Spleen (tissue), 11 donors: Measurements from ENCODE around the gene DNHD1. TPM values are rescaled to one million over a fixed set of nuclear protein-coding genes. Genes with fewer than 3 reads are reported as not detected.

Experiments
- DNase-seq: peaks from one replicate; pipeline ENCODE4 v3.0.0-alpha.2; 2020
- H3K27ac ChIP-seq, 8 donors: fragments of 200-600 bp; sonication (generic) in 7 of 8; 1 replicate in 4 of 8; 2 replicates in 4 of 8; pipeline versions ENCODE4 v1.5.0 to v1.8.0; 2016 to 2021; ENCODE audit warnings: inconsistent platforms in 4 of 8, mild to moderate bottlenecking in 4 of 8, moderate library complexity in 1 of 8
- H3K27me3 ChIP-seq, 7 donors: fragments of 200-600 bp; sonication (generic) in 6 of 7; replicated peaks in 1 of 7; 1 replicate in 4 of 7; 2 replicates in 3 of 7; pipeline versions ENCODE4 v1.5.0 to v1.8.0; 2016 to 2021; ENCODE audit warnings: inconsistent platforms in 3 of 7, mild to moderate bottlenecking in 1 of 7
- H3K36me3 ChIP-seq, 6 donors: fragments of 200-600 bp; sonication (generic) in 5 of 6; 1 replicate in 4 of 6; 2 replicates in 2 of 6; pipeline versions ENCODE4 v1.5.0 to v1.8.0; 2016 to 2021; ENCODE audit warnings: inconsistent platforms in 2 of 6
- H3K4me1 ChIP-seq, 6 donors: fragments of 200-600 bp; sonication (generic) in 5 of 6; 1 replicate in 3 of 6; 2 replicates in 3 of 6; pipeline versions ENCODE4 v1.5.0 to v1.8.0; 2016 to 2021; ENCODE audit warnings: inconsistent platforms in 3 of 6
- H3K4me3 ChIP-seq, 8 donors: fragments of 200-600 bp; sonication (generic) in 7 of 8; 1 replicate in 4 of 8; 2 replicates in 4 of 8; pipeline versions ENCODE4 v1.5.0 to v1.8.0; 2016 to 2021; ENCODE audit warnings: inconsistent platforms in 4 of 8, mild to moderate bottlenecking in 4 of 8, moderate library complexity in 2 of 8
- H3K9me3 ChIP-seq, 8 donors: fragments of 200-600 bp; sonication (generic) in 7 of 8; 1 replicate in 4 of 8; 2 replicates in 4 of 8; pipeline versions ENCODE4 v1.5.0 to v1.8.0; 2016 to 2021; ENCODE audit warnings: inconsistent platforms in 4 of 8
- CTCF ChIP-seq, 11 experiments: fragments of 200-600 bp in 7 of 11; fragments of 450-650 bp in 4 of 11; sonication (generic) in 4 of 11; IDR thresholded peaks in 8 of 11; conservative IDR thresholded peaks in 3 of 11; 1 replicate in 7 of 11; 2 replicates in 4 of 11; pipeline versions ENCODE4 v1.4.0 to v1.8.0; 2016 to 2021; ENCODE audit warnings: antibody characterized with exemption in 11 of 11, inconsistent platforms in 4 of 11, mild to moderate bottlenecking in 1 of 11
- POLR2A ChIP-seq, 3 donors: fragments of 450-650 bp; IDR thresholded peaks; one replicate each; pipeline ENCODE4 v1.5.1; 2017; ENCODE audit warnings: antibody characterized with exemption in 3 of 3, mild to moderate bottlenecking in 1 of 3
- POLR2AphosphoS5 ChIP-seq, 3 donors: sonication (generic); formaldehyde crosslinking; IDR thresholded peaks; one replicate each; pipeline ENCODE4 v1.5.1; 2017; ENCODE audit warnings: antibody characterized with exemption in 3 of 3
- WGBS, 5 donors: extraction: QIAGEN DNeasy Blood & Tissue Kit in 3 of 5; methylation state at CpG; one replicate each; pipeline versions ENCODE4 v1.1.5 to v1.1.7; 2013 to 2018; 5-methylcytosine and 5-hydroxymethylcytosine counted together
- intact Hi-C: fragments of 100-400 bp; cut with DNase I; formaldehyde crosslinking; loops from one replicate; pipeline ENCODE4 v1.15.0; 2023; ENCODE audit warnings: low total_unique reads
- polyA plus RNA-seq, 3 donors: library from polyadenylated mRNA; stranded (reverse); fragments of 200-250 nt; gene quantifications; one replicate each; pipeline ENCODE4 v1.2.1, GENCODE V29; 2013
- total RNA-seq, 7 donors: library from RNA; depleted of rRNA in 3 of 7; stranded (reverse); fragments of >200 nt in 3 of 7; fragmentation: NEBNext Ultra II Directional in 4 of 7; extraction: Animal tissue kit (Norgen Biotek cat#: 25700) in 4 of 7; gene quantifications; one replicate each; pipeline versions ENCODE4 v1.1.0 to v1.2.1, GENCODE V29; 2016 to 2021
- donor health status: healthy with polysubstance abuse.
- donor health status: DM: no; HTN: no; CAD: no; lungs with moderate emphysema.
- donor health status: DM: no; HTN: no; CAD: no.
- donor health status: Bipolar disorder and iron deficiency.
- donor health status: healthy.
- donor health status: DM: no; HTN: no; CAD: no.
- donor health status: DM: yes; HTN: yes; CAD: no.

DNHD1 gene
- total and polyA plus RNA-seq, 10 donors, result 6.0 to 40.7 (median 25.8) TPM

- intact Hi-C loops, result no loop called here
- H3K36me3 ChIP-seq, result peaks cover 0 to 98% (median 37%) of the 10 kb centered on the region in 6 donors
- 93 to 100% (median 97%) methylated on average over 3 of the region's 3 CpGs for WGBS, 5 donors
- H3K27me3 ChIP-seq, result no peaks in the 10 kb centered on the region
- H3K4me1 ChIP-seq, result peaks cover 0 to 40% (median 13%) of the 10 kb centered on the region in 6 donors
- no peak overlapping the region for H3K4me3 ChIP-seq
- no peak overlapping the region for H3K27ac ChIP-seq
- DNase-seq, result no peak
- H3K9me3 ChIP-seq, result no peaks in the 10 kb centered on the region
- TF ChIP-seq POLR2AphosphoS5 (IDR thresholded peaks at IDR 0.05) (no peak), CTCF (IDR thresholded peaks at IDR 0.05 in 8 of 11, conservative IDR thresholded peaks at IDR 0.05 in 3 of 11) (no peak), POLR2A (IDR thresholded peaks at IDR 0.05) (no peak)
Observed at GRCh38 chr11:6488821-6489220, 8.3 kb upstream of the DNHD1 start.

GRCh38 chr11:6489306-6489705 lies 7.8 kb upstream of the DNHD1 start:
- peaks cover 0 to 35% (median 12%) of the 10 kb centered on the region in 6 donors for H3K4me1 ChIP-seq
- TF ChIP-seq POLR2AphosphoS5 (IDR thresholded peaks at IDR 0.05), result no peak
- no peak for TF ChIP-seq POLR2A (IDR thresholded peaks at IDR 0.05)
- TF ChIP-seq CTCF (IDR thresholded peaks at IDR 0.05 in 8 of 11, conservative IDR thresholded peaks at IDR 0.05 in 3 of 11), result no peak
- no peak for DNase-seq
- intact Hi-C loops, result no loop called here
- no peaks in the 10 kb centered on the region for H3K9me3 ChIP-seq
- H3K27ac ChIP-seq, result no peak overlapping the region
- no peak overlapping the region for H3K4me3 ChIP-seq
- H3K36me3 ChIP-seq, result peaks cover 0 to 98% (median 33%) of the 10 kb centered on the region in 6 donors
- H3K27me3 ChIP-seq, result no peaks in the 10 kb centered on the region
- 92 to 96% (median 94%) methylated on average over 4 of the region's 4 CpGs for WGBS, 5 donors

GRCh38 chr11:6498121-6498520 lies 1.0 kb downstream of the DNHD1 start:
- Histone ChIP-seq H3K4me1 (no peaks in the 10 kb centered on the region), H3K27ac (no peak overlapping the region), H3K27me3 (no peaks in the 10 kb centered on the region), H3K4me3 (no peak overlapping the region), H3K36me3 (peaks cover 0 to 82% (median 18%) of the 10 kb centered on the region in 6 donors), H3K9me3 (no peaks in the 10 kb centered on the region)
- DNase-seq, result no peak
- intact Hi-C loops, result no loop called here
- 72 to 91% (median 90%) methylated on average over 4 to 7 of the region's 7 CpGs for WGBS, 5 donors
- TF ChIP-seq POLR2A (IDR thresholded peaks at IDR 0.05) (no peak), CTCF (IDR thresholded peaks at IDR 0.05 in 8 of 11, conservative IDR thresholded peaks at IDR 0.05 in 3 of 11) (no peak), POLR2AphosphoS5 (IDR thresholded peaks at IDR 0.05) (no peak)

- Histone ChIP-seq H3K4me1 (no peaks in the 10 kb centered on the region), H3K27me3 (no peaks in the 10 kb centered on the region), H3K27ac (no peak overlapping the region), H3K4me3 (no peak overlapping the region), H3K36me3 (peaks cover 0 to 82% (median 21%) of the 10 kb centered on the region in 6 donors), H3K9me3 (no peaks in the 10 kb centered on the region)
- no peak for DNase-seq
- intact Hi-C loops, result no loop called here
- 91 to 98% (median 94%) methylated on average over 5 of the region's 5 CpGs for WGBS, 5 donors
- TF ChIP-seq POLR2A (IDR thresholded peaks at IDR 0.05) (no peak), CTCF (IDR thresholded peaks at IDR 0.05 in 8 of 11, conservative IDR thresholded peaks at IDR 0.05 in 3 of 11) (no peak), POLR2AphosphoS5 (IDR thresholded peaks at IDR 0.05) (no peak)
Observed at GRCh38 chr11:6498544-6498943, 1.5 kb downstream of the DNHD1 start.
